ENCODE data around the gene CAPN1.
"Not testable (repeated sequence)": the region's sequence is repeated elsewhere in the genome, so short reads cannot be mapped to it uniquely, and the experiment has no call there.

Gene CAPN1

GRCh38 chr11:65221026-65221425 lies 39.3 kb downstream of the CAPN1 start:
- DNase-seq: no peak

DNA sequence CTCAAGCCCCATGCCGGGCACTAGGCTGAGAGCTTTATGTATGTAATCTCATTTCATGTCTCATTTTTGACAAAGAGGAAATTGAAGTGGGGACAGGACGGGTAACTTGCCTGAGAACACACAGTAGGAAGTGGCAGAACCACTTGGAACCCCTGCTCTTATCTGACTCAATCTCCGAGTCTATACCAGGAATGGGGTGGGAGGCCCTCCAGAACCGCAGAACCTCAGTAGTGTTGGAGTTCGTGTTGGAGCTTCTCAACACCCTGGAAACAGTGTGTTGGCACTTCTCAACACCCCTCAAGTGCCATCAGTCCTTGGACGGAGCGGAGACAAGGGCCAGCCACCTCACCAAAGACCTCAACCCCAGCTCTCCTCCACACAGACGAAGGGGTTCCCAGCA lies 41.3 kb downstream of the CAPN1 start:
- DNase-seq: no peak

- no peak for DNase-seq
Observed at GRCh38 chr11:65224930-65225278, 43.2 kb downstream of the CAPN1 start.

GRCh38 chr11:65225279-65226102 lies 43.8 kb downstream of the CAPN1 start:
- DNase-seq: peak; percentile 71

DNA sequence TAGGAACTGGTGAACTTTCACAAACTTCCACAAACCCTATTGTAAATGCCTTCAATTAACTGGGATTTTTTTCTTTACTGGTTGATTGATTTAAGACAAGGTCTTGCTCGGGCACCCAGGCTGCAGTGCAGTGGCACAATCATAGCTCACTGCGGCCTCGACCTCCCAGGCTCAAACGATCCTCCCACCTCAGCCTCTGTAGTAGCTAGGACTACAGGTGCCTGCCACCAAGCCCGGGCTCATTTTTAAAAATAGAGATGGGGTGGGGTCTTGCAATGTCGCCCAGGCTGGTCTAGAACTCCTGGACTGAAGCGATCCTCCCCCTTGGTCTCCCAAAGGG lies 44.3 kb downstream of the CAPN1 start:
- DNase-seq: no peak

- DNase-seq: no peak
Observed at GRCh38 chr11:65227879-65228278, 46.2 kb downstream of the CAPN1 start.

DNA sequence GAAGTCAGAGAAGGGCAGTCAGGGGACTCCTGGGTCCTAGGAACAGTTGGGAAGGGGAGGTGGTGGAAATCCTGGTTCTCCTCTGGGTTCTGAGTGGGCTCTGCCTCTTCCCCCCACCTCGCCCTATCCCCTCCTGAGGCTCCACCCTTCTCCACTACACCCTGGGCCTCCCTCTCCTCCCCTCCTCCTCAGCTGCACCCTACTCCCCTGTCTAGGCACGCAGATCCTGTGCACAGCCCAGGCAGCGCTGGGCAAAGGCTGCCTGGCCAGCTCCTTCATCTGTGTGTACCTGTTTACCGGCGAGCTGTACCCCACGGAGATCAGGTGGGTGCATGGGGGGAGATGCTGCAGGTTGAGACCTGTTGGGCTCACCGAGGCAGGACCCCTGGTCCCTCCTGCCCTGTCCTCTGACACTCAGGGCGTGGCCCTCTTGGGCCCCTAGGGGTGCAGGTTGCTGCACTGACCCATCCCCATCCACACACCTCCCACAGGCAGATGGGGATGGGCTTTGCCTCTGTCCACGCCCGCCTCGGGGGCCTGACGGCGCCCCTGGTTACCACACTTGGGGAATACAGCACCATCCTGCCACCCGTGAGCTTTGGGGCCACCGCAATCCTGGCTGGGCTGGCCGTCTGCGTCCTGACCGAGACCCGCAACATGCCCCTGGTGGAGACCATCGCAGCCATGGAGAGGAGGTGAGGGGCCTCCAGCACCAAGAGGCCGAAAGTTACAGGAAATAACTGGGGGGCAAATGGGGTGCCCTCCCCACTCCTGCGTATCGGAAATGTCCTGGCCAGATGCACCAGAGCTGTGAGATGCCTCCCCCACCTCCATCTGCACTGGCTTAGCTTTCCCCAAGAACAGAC lies 54.7 kb downstream of the CAPN1 start:
- DNase-seq: no peak

GRCh38 chr11:65238302-65238701 lies 56.6 kb downstream of the CAPN1 start:
- DNase-seq: not testable (repeated sequence)

GRCh38 chr11:65241134-65241533 lies 59.4 kb downstream of the CAPN1 start:
- no peak for DNase-seq

- DNase-seq: no peak
Observed at GRCh38 chr11:65241692-65242091, 60.0 kb downstream of the CAPN1 start.

- no peak for DNase-seq
Observed at GRCh38 chr11:65242389-65242788, 60.7 kb downstream of the CAPN1 start.

- DNase-seq: no peak
Observed at GRCh38 chr11:65243797-65244196, 62.1 kb downstream of the CAPN1 start.

- not testable (repeated sequence) for DNase-seq
Observed at GRCh38 chr11:65245046-65245445, 63.3 kb downstream of the CAPN1 start.

- no peak for DNase-seq
Observed at GRCh38 chr11:65246506-65246905, 64.8 kb downstream of the CAPN1 start.

- not testable (repeated sequence) for DNase-seq
Observed at GRCh38 chr11:65248184-65248710, 66.5 kb downstream of the CAPN1 start.

GRCh38 chr11:65251476-65251875 lies 69.7 kb downstream of the CAPN1 start:
- no peak for DNase-seq

DNA sequence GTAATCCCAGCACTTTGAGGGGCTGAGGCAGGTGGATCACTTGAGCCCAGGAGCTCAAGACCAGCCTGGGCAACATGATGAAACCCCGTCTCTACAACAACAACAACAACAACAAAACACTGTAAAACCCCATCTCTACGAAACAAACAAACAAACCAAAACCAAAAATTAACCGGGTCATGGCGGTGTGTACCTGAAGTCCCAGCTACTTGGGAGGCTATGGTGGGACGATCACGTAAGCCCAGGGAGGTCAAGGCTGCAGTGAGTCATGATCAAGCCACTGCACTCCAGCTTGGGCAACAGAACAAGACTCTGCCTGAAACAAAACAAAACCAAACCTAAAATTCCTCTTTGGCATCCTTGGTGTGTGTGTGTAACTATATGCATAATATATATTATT lies 73.0 kb downstream of the CAPN1 start:
- DNase-seq: no peak

GRCh38 chr11:65258988-65259387 lies 77.3 kb downstream of the CAPN1 start:
- DNase-seq: no peak

- DNase-seq: no peak
Observed at GRCh38 chr11:65260302-65260701, 78.6 kb downstream of the CAPN1 start.

DNA sequence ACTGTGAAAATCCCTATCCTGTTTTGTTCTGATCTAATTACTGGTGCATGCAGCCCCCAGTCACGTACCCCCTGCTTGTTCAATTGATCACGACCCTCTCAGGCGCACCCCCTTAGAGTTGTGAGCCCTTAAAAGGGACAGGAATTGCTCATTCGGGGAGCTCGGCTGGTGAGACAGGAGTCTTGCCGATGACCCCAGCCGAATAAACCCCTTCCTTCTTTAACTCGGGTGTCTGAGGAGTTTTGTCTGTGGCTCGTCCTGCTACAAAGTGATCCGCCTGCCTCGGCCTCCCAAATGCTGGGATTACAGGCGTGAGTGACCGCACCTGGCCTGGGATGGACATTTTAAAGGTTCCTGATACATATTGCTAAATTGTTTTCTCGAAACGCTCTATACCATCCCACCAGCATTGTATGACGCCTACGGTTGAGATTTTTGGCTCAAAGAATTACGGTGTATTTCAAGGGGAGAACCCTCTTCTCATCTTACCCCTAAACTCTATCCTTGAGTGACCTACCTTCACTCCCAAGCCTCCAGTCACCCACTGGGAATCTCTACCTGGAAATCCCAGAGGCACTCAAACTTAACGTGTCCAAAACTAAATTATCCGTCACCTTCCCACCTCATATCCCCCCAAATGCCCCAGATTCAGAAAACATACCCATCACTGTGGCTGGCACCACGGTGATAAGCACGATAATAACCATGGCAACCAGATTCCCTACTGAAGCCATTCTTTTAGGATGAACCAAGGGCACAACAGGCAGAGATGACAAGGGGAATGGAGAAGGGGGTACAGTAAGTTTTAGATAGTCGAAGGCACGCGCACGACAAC lies 79.2 kb downstream of the CAPN1 start:
- DNase-seq: no peak

Measured in CD4-positive, alpha-beta T cell treated with Interleukin-6 for 4 hours (primary cell).